HG03095 (cell line): ENCODE data around the gene SPEM3.
"Not testable (repeated sequence)": the region's sequence is repeated elsewhere in the genome, so short reads cannot be mapped to it uniquely, and the experiment has no call there.

Experiments
- ATAC-seq: cut with Tn5 transposase; IDR thresholded peaks from one replicate; pipeline ENCODE4 v1.9.1; 2021; ENCODE audit warnings: moderate library complexity; ENCODE audit not compliant: unreplicated experiment

SPEM3 gene

GRCh38 chr17:7468804-7469389, 40.2 kb downstream of the SPEM3 start:
- ATAC-seq: no peak

- not testable (repeated sequence) for ATAC-seq
Measured at GRCh38 chr17:7469843-7470242, 41.2 kb downstream of the SPEM3 start.

GRCh38 chr17:7470457-7470973, 41.9 kb downstream of the SPEM3 start:
- not testable (repeated sequence) for ATAC-seq

- no peak for ATAC-seq
Measured at GRCh38 chr17:7471729-7472128, 43.1 kb downstream of the SPEM3 start.

- ATAC-seq: not testable (repeated sequence)
Measured at GRCh38 chr17:7474767-7475166, 46.1 kb downstream of the SPEM3 start.

- no peak for ATAC-seq
Measured at GRCh38 chr17:7475764-7476422, 47.2 kb downstream of the SPEM3 start.

GRCh38 chr17:7476494-7476893, 47.8 kb downstream of the SPEM3 start:
- ATAC-seq: no peak

- no peak for ATAC-seq
Measured at GRCh38 chr17:7476951-7477350, 48.3 kb downstream of the SPEM3 start.

GRCh38 chr17:7477392-7478275, 49.0 kb downstream of the SPEM3 start:
- no peak for ATAC-seq

GRCh38 chr17:7478276-7479212, 49.9 kb downstream of the SPEM3 start:
- no peak for ATAC-seq

- ATAC-seq: no peak
Measured at GRCh38 chr17:7479213-7480088, 50.8 kb downstream of the SPEM3 start, which contains the start of gene ZBTB4. Gene ZBTB4, minus strand, starts transcription at chr17:7479631. Its CDS starts 12,830 bp downstream, at chr17:7466801.

GRCh38 chr17:7480089-7480384, 51.4 kb downstream of the SPEM3 start:
- no peak for ATAC-seq

- ATAC-seq: not testable (repeated sequence)
Measured at GRCh38 chr17:7481275-7481674, 52.6 kb downstream of the SPEM3 start, which contains the start of gene SLC35G6. Gene SLC35G6, plus strand, starts transcription at chr17:7481446. Its CDS starts 71 bp downstream, at chr17:7481517.

- not testable (repeated sequence) for ATAC-seq
Measured at GRCh38 chr17:7481842-7482741, 53.4 kb downstream of the SPEM3 start.
